GM08714 (cell line): ENCODE measurements around the gene SGSM2.
A peak's percentile ranks its signal among the peaks of the same experiment; 100 is the strongest.

Experiments used
- H3K4me3 ChIP-seq: fragments of 200-500 bp; sonication (Bioruptor generic); 2 replicates; pipeline ENCODE4 v1.5.1; 2014; ENCODE audit warnings: mild to moderate bottlenecking, low read length, inconsistent platforms
- ZNF274 ChIP-seq: IDR thresholded peaks from 2 replicates; pipeline ENCODE4 v1.6.1; 2012; ENCODE audit warnings: mild to moderate bottlenecking, low read depth, low read length

The SGSM2 gene

GRCh38 chr17:2380226-2380922 is 43.1 kb downstream of the SGSM2 start:
- TF ChIP-seq ZNF274: no peak
- H3K4me3 ChIP-seq: no peak overlapping the region

- no peak overlapping the region for H3K4me3 ChIP-seq
- TF ChIP-seq ZNF274: no peak
Measured at GRCh38 chr17:2380950-2381649, 43.8 kb downstream of the SGSM2 start.

GRCh38 chr17:2383628-2384167 is 46.4 kb downstream of the SGSM2 start:
- H3K4me3 ChIP-seq: no peak overlapping the region
- TF ChIP-seq ZNF274: no peak

GRCh38 chr17:2384439-2385127 is 47.3 kb downstream of the SGSM2 start:
- H3K4me3 ChIP-seq: no peak overlapping the region
- TF ChIP-seq ZNF274: no peak

GRCh38 chr17:2385240-2386210 is 48.2 kb downstream of the SGSM2 start:
- no peak for TF ChIP-seq ZNF274
- no peak overlapping the region for H3K4me3 ChIP-seq

GRCh38 chr17:2386400-2387085 is 49.2 kb downstream of the SGSM2 start:
- TF ChIP-seq ZNF274: no peak
- H3K4me3 ChIP-seq: no peak overlapping the region

- no peak for TF ChIP-seq ZNF274
- H3K4me3 ChIP-seq: no peak overlapping the region
Measured at GRCh38 chr17:2387086-2388019, 50.1 kb downstream of the SGSM2 start.

GRCh38 chr17:2388020-2388682 is 50.9 kb downstream of the SGSM2 start:
- TF ChIP-seq ZNF274: no peak

GRCh38 chr17:2388683-2389055 is 51.4 kb downstream of the SGSM2 start:
- no peak for TF ChIP-seq ZNF274
- H3K4me3 ChIP-seq: no peak overlapping the region

More at GRCh38 chr17:2388020-2388682, 50.9 kb downstream of the SGSM2 start:
- H3K4me3 ChIP-seq: no peak overlapping the region

- no peak for TF ChIP-seq ZNF274
- H3K4me3 ChIP-seq: no peak overlapping the region
Measured at GRCh38 chr17:2390199-2390836, 53.0 kb downstream of the SGSM2 start.

- no peak for TF ChIP-seq ZNF274
- H3K4me3 ChIP-seq: peak overlapping the region; percentile 53; the same call in 1 of the 2 replicates
Measured at GRCh38 chr17:2391597-2392251, 54.4 kb downstream of the SGSM2 start.
